GM23338 (cell line): ENCODE measurements around the gene HOXA3. TPM values are rescaled to one million over a fixed set of nuclear protein-coding genes. Genes with fewer than 3 reads are reported as not detected.

Source experiments
- ATAC-seq: fragments of 200-7000 bp; cut with Tn5 transposase; 3 replicates; pipeline ENCODE4 v1.9.1; 2020
- DNase-seq: peaks from one replicate; pipeline ENCODE4 v3.0.0-alpha.2; 2015; ENCODE audit warnings: low spot score
- H2AFZ ChIP-seq: fragments of 200-600 bp; sonication (generic); 2 replicates; pipeline ENCODE4 v1.8.0; 2016; ENCODE audit warnings: antibody characterized with exemption, mild to moderate bottlenecking, moderate library complexity
- H3F3A ChIP-seq: fragments of 200-600 bp; sonication (generic); replicated peaks from 2 replicates; pipeline ENCODE4 v1.8.0; 2017; ENCODE audit warnings: antibody characterized with exemption, mixed run types, low read depth
- H3K27ac ChIP-seq: fragments of 200-600 bp; sonication (generic); 2 replicates; pipeline ENCODE4 v1.6.1; 2016; ENCODE audit warnings: low read depth
- H3K27me3 ChIP-seq: fragments of 200-600 bp; sonication (generic); 2 replicates; pipeline ENCODE4 v1.8.0; 2016; ENCODE audit warnings: mild to moderate bottlenecking, mixed run types, moderate library complexity; ENCODE audit not compliant: insufficient read depth
- H3K36me3 ChIP-seq: fragments of 200-600 bp; sonication (generic); 2 replicates; pipeline ENCODE4 v1.8.0; 2016; ENCODE audit warnings: mild to moderate bottlenecking; ENCODE audit not compliant: insufficient read depth
- H3K4me1 ChIP-seq: fragments of 200-600 bp; sonication (generic); 2 replicates; pipeline ENCODE4 v1.8.0; 2016; ENCODE audit warnings: mild to moderate bottlenecking, moderate library complexity; ENCODE audit not compliant: insufficient read depth
- H3K4me2 ChIP-seq: fragments of 200-600 bp; sonication (generic); 2 replicates; pipeline ENCODE4 v1.7.1; 2017; ENCODE audit warnings: mixed run types
- H3K4me3 ChIP-seq: fragments of 200-600 bp; sonication (generic); 2 replicates; pipeline ENCODE4 v1.6.1; 2016; ENCODE audit warnings: mixed run types
- H3K79me2 ChIP-seq: fragments of 200-600 bp; sonication (generic); replicated peaks from 2 replicates; pipeline ENCODE4 v1.8.0; 2017; ENCODE audit warnings: mild to moderate bottlenecking; ENCODE audit not compliant: insufficient read depth
- H3K9me2 ChIP-seq: fragments of 200-600 bp; sonication (generic); 2 replicates; pipeline ENCODE4 v1.8.0; 2017; ENCODE audit not compliant: insufficient read depth
- H4K20me1 ChIP-seq: fragments of 200-600 bp; sonication (generic); replicated peaks from 2 replicates; pipeline ENCODE4 v1.8.0; 2017; ENCODE audit warnings: mild to moderate bottlenecking; ENCODE audit not compliant: insufficient read depth
- H3K27ac Mint-ChIP-seq: 2 replicates; pipeline ENCODE4 v1.8.0; 2020; ENCODE audit warnings: inconsistent platforms, mild to moderate bottlenecking, moderate library complexity, mixed read lengths
- H3K27me3 Mint-ChIP-seq: 3 replicates; pipeline ENCODE4 v1.8.0; 2022; ENCODE audit warnings: low read depth, mild to moderate bottlenecking, moderate library complexity, mixed read lengths, inconsistent platforms; ENCODE audit not compliant: insufficient read depth, poor library complexity
- H3K36me3 Mint-ChIP-seq: 3 replicates; pipeline ENCODE4 v1.8.0; 2021; ENCODE audit warnings: low read depth, mild to moderate bottlenecking, inconsistent platforms, moderate library complexity, mixed read lengths
- H3K4me1 Mint-ChIP-seq: 3 replicates; pipeline ENCODE4 v1.8.0; 2020; ENCODE audit warnings: mild to moderate bottlenecking, inconsistent platforms, mixed read lengths
- H3K4me3 Mint-ChIP-seq: 3 replicates; pipeline ENCODE4 v1.8.0; 2021; ENCODE audit warnings: moderate library complexity, mild to moderate bottlenecking, inconsistent platforms, mixed read lengths
- H3K9me3 Mint-ChIP-seq: 3 replicates; pipeline ENCODE4 v1.8.0; 2020; ENCODE audit warnings: moderate library complexity, mild to moderate bottlenecking, inconsistent platforms, mixed read lengths
- JUNB ChIP-seq: IDR thresholded peaks from one replicate; pipeline ENCODE4 v1.6.1; 2016; ENCODE audit warnings: antibody characterized with exemption; ENCODE audit not compliant: unreplicated experiment
- polyA plus RNA-seq: library from polyadenylated mRNA; unstranded; fragments of >200 nt; fragmentation: Nextera tagmentation; extraction: Ambion mirVana; gene quantifications from 2 replicates; pipeline ENCODE4 v1.2.1, GENCODE V29; 2016
- total RNA-seq: library from RNA; depleted of rRNA; stranded (reverse); fragments of >200 nt; shearing (Covaris generic); gene quantifications from 2 replicates; pipeline ENCODE4 v1.2.3, GENCODE V29; 2014
- TF ChIP-seq, protein P1 (sequence below), 2 experiments: fragments of 200-600 bp in 1 of 2; sonication (generic) in 1 of 2; conservative IDR thresholded peaks; 2 replicates each; pipeline versions ENCODE4 v1.5.1 to v1.6.1; 2016 to 2017; ENCODE audit warnings: antibody characterized with exemption in 2 of 2, low read depth in 2 of 2, mild to moderate bottlenecking in 2 of 2, moderate library complexity in 1 of 2
- TF ChIP-seq, protein P2 (sequence below): fragments of 250-450 bp; sonication (Bioruptor Pico); IDR thresholded peaks from 2 replicates; pipeline ENCODE4 v1.5.0; 2020; ENCODE audit warnings: mild to moderate bottlenecking, moderate library complexity
- TF ChIP-seq, protein P3 (sequence below): IDR thresholded peaks from one replicate; pipeline ENCODE4 v1.6.1; 2018; ENCODE audit warnings: antibody characterized with exemption; ENCODE audit not compliant: unreplicated experiment

HOXA3 gene
- total and polyA plus RNA-seq, 2 experiments from 2014 or later: not detected

DNA sequence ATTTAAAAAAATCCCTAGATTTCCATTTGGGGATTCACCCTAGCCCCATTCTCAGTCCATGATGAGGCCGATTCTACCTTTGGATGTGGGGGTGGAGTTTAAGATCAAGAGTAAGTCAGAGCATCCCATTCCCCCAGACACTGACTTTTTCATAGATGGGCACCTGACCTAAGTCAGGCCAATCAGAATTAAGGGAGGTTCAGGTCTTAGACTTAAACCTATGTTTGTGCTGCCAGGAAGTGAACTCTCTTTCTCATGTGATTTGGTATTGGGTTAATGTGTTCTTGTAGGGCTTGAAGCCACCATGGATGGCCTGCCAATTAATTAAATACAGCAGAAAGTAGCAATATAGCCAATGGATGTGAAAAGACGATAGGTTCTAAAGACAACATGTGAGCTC is 86.7 kb downstream of the HOXA3 start (continued):
- TF ChIP-seq, protein P1, sequence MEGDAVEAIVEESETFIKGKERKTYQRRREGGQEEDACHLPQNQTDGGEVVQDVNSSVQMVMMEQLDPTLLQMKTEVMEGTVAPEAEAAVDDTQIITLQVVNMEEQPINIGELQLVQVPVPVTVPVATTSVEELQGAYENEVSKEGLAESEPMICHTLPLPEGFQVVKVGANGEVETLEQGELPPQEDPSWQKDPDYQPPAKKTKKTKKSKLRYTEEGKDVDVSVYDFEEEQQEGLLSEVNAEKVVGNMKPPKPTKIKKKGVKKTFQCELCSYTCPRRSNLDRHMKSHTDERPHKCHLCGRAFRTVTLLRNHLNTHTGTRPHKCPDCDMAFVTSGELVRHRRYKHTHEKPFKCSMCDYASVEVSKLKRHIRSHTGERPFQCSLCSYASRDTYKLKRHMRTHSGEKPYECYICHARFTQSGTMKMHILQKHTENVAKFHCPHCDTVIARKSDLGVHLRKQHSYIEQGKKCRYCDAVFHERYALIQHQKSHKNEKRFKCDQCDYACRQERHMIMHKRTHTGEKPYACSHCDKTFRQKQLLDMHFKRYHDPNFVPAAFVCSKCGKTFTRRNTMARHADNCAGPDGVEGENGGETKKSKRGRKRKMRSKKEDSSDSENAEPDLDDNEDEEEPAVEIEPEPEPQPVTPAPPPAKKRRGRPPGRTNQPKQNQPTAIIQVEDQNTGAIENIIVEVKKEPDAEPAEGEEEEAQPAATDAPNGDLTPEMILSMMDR (conservative IDR thresholded peaks at IDR 0.05; ENCODE audit: low read depth in 2 of 2): no peak
- TF ChIP-seq, protein P2, sequence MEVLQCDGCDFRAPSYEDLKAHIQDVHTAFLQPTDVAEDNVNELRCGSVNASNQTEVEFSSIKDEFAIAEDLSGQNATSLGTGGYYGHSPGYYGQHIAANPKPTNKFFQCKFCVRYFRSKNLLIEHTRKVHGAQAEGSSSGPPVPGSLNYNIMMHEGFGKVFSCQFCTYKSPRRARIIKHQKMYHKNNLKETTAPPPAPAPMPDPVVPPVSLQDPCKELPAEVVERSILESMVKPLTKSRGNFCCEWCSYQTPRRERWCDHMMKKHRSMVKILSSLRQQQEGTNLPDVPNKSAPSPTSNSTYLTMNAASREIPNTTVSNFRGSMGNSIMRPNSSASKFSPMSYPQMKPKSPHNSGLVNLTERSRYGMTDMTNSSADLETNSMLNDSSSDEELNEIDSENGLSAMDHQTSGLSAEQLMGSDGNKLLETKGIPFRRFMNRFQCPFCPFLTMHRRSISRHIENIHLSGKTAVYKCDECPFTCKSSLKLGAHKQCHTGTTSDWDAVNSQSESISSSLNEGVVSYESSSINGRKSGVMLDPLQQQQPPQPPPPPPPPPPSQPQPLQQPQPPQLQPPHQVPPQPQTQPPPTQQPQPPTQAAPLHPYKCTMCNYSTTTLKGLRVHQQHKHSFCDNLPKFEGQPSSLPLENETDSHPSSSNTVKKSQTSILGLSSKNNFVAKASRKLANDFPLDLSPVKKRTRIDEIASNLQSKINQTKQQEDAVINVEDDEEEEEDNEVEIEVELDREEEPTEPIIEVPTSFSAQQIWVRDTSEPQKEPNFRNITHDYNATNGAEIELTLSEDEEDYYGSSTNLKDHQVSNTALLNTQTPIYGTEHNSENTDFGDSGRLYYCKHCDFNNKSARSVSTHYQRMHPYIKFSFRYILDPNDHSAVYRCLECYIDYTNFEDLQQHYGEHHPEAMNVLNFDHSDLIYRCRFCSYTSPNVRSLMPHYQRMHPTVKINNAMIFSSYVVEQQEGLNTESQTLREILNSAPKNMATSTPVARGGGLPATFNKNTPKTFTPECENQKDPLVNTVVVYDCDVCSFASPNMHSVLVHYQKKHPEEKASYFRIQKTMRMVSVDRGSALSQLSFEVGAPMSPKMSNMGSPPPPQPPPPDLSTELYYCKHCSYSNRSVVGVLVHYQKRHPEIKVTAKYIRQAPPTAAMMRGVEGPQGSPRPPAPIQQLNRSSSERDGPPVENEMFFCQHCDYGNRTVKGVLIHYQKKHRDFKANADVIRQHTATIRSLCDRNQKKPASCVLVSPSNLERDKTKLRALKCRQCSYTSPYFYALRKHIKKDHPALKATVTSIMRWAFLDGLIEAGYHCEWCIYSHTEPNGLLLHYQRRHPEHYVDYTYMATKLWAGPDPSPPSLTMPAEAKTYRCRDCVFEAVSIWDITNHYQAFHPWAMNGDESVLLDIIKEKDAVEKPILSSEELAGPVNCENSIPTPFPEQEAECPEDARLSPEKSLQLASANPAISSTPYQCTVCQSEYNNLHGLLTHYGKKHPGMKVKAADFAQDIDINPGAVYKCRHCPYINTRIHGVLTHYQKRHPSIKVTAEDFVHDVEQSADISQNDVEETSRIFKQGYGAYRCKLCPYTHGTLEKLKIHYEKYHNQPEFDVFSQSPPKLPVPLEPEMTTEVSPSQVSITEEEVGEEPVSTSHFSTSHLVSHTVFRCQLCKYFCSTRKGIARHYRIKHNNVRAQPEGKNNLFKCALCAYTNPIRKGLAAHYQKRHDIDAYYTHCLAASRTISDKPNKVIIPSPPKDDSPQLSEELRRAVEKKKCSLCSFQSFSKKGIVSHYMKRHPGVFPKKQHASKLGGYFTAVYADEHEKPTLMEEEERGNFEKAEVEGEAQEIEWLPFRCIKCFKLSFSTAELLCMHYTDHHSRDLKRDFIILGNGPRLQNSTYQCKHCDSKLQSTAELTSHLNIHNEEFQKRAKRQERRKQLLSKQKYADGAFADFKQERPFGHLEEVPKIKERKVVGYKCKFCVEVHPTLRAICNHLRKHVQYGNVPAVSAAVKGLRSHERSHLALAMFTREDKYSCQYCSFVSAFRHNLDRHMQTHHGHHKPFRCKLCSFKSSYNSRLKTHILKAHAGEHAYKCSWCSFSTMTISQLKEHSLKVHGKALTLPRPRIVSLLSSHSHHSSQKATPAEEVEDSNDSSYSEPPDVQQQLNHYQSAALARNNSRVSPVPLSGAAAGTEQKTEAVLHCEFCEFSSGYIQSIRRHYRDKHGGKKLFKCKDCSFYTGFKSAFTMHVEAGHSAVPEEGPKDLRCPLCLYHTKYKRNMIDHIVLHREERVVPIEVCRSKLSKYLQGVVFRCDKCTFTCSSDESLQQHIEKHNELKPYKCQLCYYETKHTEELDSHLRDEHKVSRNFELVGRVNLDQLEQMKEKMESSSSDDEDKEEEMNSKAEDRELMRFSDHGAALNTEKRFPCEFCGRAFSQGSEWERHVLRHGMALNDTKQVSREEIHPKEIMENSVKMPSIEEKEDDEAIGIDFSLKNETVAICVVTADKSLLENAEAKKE (CRISPR knock-in tag): no peak

DNA sequence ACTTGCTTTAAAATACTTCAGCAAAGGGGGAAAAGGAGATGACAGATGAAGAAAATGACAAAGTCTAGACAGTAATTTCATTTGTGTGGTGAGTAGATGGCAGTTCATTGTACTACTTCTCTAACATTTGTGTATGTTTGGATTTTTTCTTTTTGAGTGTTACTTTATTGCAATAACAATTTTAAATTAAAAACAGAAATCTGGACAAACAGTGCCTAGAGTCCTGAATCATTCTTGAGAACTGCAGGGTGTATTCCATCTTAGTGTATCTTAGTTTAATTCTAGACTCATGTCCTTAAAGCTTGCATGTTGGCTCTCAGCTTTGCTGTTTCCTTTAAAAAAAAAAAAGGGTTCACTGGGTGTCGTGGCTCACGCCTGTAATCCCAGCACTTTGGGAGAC is 87.7 kb downstream of the HOXA3 start:
- no peaks in the 10 kb centered on the region for H3K9me3 Mint-ChIP-seq
- no peaks in the 10 kb centered on the region for H3K4me1 ChIP-seq

More for the DNA sequence above, 87.7 kb downstream of the HOXA3 start:
- no peaks in the 10 kb centered on the region for H3K79me2 ChIP-seq
- DNase-seq (no peak), ATAC-seq (no peak)
- H3K4me3 Mint-ChIP-seq: no peak overlapping the region
- H3K9me2 ChIP-seq: no peaks in the 10 kb centered on the region
- no peaks in the 10 kb centered on the region for H3K36me3 Mint-ChIP-seq
- H3K27ac Mint-ChIP-seq: no peak overlapping the region
- no peaks in the 10 kb centered on the region for H3F3A ChIP-seq
- no peaks in the 10 kb centered on the region for H4K20me1 ChIP-seq
- H2AFZ ChIP-seq: no peak overlapping the region
- peaks cover 5% of the 10 kb centered on the region for H3K27me3 Mint-ChIP-seq
- H3K36me3 ChIP-seq: no peaks in the 10 kb centered on the region
- no peaks in the 10 kb centered on the region for H3K27me3 ChIP-seq
- no peak overlapping the region for H3K27ac ChIP-seq
- no peaks in the 10 kb centered on the region for H3K4me1 Mint-ChIP-seq
- no peak overlapping the region for H3K4me2 ChIP-seq
- no peak for TF ChIP-seq JUNB
- TF ChIP-seq, protein P1 (conservative IDR thresholded peaks at IDR 0.05; ENCODE audit: low read depth in 2 of 2): no peak
- TF ChIP-seq, protein P3, sequence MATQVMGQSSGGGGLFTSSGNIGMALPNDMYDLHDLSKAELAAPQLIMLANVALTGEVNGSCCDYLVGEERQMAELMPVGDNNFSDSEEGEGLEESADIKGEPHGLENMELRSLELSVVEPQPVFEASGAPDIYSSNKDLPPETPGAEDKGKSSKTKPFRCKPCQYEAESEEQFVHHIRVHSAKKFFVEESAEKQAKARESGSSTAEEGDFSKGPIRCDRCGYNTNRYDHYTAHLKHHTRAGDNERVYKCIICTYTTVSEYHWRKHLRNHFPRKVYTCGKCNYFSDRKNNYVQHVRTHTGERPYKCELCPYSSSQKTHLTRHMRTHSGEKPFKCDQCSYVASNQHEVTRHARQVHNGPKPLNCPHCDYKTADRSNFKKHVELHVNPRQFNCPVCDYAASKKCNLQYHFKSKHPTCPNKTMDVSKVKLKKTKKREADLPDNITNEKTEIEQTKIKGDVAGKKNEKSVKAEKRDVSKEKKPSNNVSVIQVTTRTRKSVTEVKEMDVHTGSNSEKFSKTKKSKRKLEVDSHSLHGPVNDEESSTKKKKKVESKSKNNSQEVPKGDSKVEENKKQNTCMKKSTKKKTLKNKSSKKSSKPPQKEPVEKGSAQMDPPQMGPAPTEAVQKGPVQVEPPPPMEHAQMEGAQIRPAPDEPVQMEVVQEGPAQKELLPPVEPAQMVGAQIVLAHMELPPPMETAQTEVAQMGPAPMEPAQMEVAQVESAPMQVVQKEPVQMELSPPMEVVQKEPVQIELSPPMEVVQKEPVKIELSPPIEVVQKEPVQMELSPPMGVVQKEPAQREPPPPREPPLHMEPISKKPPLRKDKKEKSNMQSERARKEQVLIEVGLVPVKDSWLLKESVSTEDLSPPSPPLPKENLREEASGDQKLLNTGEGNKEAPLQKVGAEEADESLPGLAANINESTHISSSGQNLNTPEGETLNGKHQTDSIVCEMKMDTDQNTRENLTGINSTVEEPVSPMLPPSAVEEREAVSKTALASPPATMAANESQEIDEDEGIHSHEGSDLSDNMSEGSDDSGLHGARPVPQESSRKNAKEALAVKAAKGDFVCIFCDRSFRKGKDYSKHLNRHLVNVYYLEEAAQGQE: no peak
- no peak overlapping the region for H3K4me3 ChIP-seq
